Adrenal gland (tissue), 5 donors: Measurements from ENCODE around the gene ART3.

Experiments
- POLR2A ChIP-seq, 2 donors: fragments of 450-650 bp; IDR thresholded peaks; one replicate each; pipeline ENCODE4 v1.6.1; 2017; ENCODE audit warnings: antibody characterized with exemption in 2 of 2, mild to moderate bottlenecking in 2 of 2, moderate library complexity in 1 of 2
- TF ChIP-seq, protein P1 (sequence below), 6 experiments: fragments of 450-650 bp in 4 of 6; fragments of 200-600 bp in 2 of 6; sonication (generic) in 1 of 6; IDR thresholded peaks; 1 replicate in 5 of 6; 2 replicates in 1 of 6; pipeline versions ENCODE4 v1.5.1 to v1.8.0; 2016 to 2021; ENCODE audit warnings: antibody characterized with exemption in 6 of 6, mild to moderate bottlenecking in 2 of 6, moderate library complexity in 1 of 6
- donor health status: DM: no; HTN: no; CAD: no.

DNA sequence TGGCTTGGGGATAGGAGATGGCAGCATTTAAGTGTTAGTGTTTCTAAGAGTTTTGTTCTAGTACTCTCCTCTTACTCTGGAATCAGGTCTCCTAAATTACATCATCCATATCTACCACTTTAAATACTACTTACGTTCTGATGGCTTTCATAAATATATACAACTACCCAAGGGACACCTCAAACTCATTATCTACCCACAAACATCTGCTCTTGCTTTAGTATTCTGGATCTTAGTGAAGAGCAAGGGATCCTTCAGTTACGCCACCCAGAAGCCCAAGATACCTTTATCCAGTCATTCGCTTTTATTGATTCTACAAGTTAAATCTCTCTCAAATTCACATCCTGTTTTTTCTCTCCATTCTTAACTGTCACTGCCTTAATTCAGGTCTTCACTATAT lies 66.7 kb downstream of the ART3 start:
- TF ChIP-seq, protein P1, sequence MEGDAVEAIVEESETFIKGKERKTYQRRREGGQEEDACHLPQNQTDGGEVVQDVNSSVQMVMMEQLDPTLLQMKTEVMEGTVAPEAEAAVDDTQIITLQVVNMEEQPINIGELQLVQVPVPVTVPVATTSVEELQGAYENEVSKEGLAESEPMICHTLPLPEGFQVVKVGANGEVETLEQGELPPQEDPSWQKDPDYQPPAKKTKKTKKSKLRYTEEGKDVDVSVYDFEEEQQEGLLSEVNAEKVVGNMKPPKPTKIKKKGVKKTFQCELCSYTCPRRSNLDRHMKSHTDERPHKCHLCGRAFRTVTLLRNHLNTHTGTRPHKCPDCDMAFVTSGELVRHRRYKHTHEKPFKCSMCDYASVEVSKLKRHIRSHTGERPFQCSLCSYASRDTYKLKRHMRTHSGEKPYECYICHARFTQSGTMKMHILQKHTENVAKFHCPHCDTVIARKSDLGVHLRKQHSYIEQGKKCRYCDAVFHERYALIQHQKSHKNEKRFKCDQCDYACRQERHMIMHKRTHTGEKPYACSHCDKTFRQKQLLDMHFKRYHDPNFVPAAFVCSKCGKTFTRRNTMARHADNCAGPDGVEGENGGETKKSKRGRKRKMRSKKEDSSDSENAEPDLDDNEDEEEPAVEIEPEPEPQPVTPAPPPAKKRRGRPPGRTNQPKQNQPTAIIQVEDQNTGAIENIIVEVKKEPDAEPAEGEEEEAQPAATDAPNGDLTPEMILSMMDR (IDR thresholded peaks at IDR 0.05) = no peak
- TF ChIP-seq POLR2A (IDR thresholded peaks at IDR 0.05) = no peak
